HepG2 (cell line): ENCODE data around the gene SQOR. TPM values are rescaled to one million over a fixed set of nuclear protein-coding genes. Genes with fewer than 3 reads are reported as not detected.

ENCODE experiments used
- CREM ChIP-seq, 2 experiments: sonication (generic) in 1 of 2; formaldehyde crosslinking in 1 of 2; IDR thresholded peaks; 2 replicates each; pipeline versions ENCODE4 v1.4.0 to v1.6.1; 2016 to 2020; ENCODE audit warnings: antibody characterized with exemption in 1 of 2, mild to moderate bottlenecking in 1 of 2, missing genetic modification reagents in 1 of 2
- E2F2 ChIP-seq: sonication (generic); formaldehyde crosslinking; IDR thresholded peaks from 2 replicates; pipeline ENCODE4 v1.4.0; 2020; ENCODE audit warnings: missing genetic modification reagents, borderline replicate concordance
- FOXJ3 ChIP-seq: sonication (generic); formaldehyde crosslinking; IDR thresholded peaks from 2 replicates; pipeline ENCODE4 v1.4.0; 2020; ENCODE audit warnings: missing genetic modification reagents, mild to moderate bottlenecking, borderline replicate concordance
- FOXO4 ChIP-seq: sonication (generic); formaldehyde crosslinking; conservative IDR thresholded peaks from 2 replicates; pipeline ENCODE4 v1.8.1; 2023; ENCODE audit warnings: missing genetic modification reagents
- HMG20A ChIP-seq: IDR thresholded peaks from 2 replicates; pipeline ENCODE4 v1.6.1; 2016; ENCODE audit warnings: borderline replicate concordance
- JDP2 ChIP-seq: sonication (generic); formaldehyde crosslinking; IDR thresholded peaks from 2 replicates; pipeline ENCODE4 v1.8.1; 2022; ENCODE audit warnings: missing genetic modification reagents, borderline replicate concordance
- KAT7 ChIP-seq: IDR thresholded peaks from 2 replicates; pipeline ENCODE4 v1.6.1; 2018; ENCODE audit warnings: borderline replicate concordance, missing compliant biosample characterization
- PHF5A ChIP-seq: IDR thresholded peaks from one replicate; pipeline ENCODE4 v1.6.1; 2018; ENCODE audit warnings: low read depth, missing genetic modification reagents; ENCODE audit not compliant: unreplicated experiment
- SOX6 ChIP-seq, 2 experiments: fragments of 450-650 bp in 1 of 2; sonication (generic) in 1 of 2; formaldehyde crosslinking in 1 of 2; IDR thresholded peaks; 2 replicates each; pipeline versions ENCODE4 v1.4.0 to v1.6.1; 2017 to 2020; ENCODE audit warnings: antibody characterized with exemption in 1 of 2, mild to moderate bottlenecking in 1 of 2, missing genetic modification reagents in 1 of 2
- ZBTB21 ChIP-seq: sonication (generic); formaldehyde crosslinking; IDR thresholded peaks from 2 replicates; pipeline ENCODE4 v1.4.0; 2020; ENCODE audit warnings: missing genetic modification reagents
- ZBTB39 ChIP-seq: sonication (generic); formaldehyde crosslinking; IDR thresholded peaks from 2 replicates; pipeline ENCODE4 v1.5.0; 2020; ENCODE audit warnings: missing genetic modification reagents
- ZMYM4 ChIP-seq: sonication (generic); formaldehyde crosslinking; IDR thresholded peaks from 2 replicates; pipeline ENCODE4 v1.8.1; 2023; ENCODE audit warnings: mild to moderate bottlenecking, missing genetic modification reagents
- ZNF121 ChIP-seq: sonication (generic); formaldehyde crosslinking; IDR thresholded peaks from 2 replicates; pipeline ENCODE4 v1.5.0; 2020; ENCODE audit warnings: mild to moderate bottlenecking, missing genetic modification reagents
- ZNF256 ChIP-seq: sonication (generic); formaldehyde crosslinking; conservative IDR thresholded peaks from 2 replicates; pipeline ENCODE4 v1.4.0; 2020; ENCODE audit warnings: missing genetic modification reagents
- ZNF343 ChIP-seq: sonication (generic); formaldehyde crosslinking; IDR thresholded peaks from 2 replicates; pipeline ENCODE4 v1.4.0; 2020; ENCODE audit warnings: mild to moderate bottlenecking, missing genetic modification reagents
- ZNF350 ChIP-seq: sonication (generic); formaldehyde crosslinking; IDR thresholded peaks from 2 replicates; pipeline ENCODE4 v1.4.0; 2020; ENCODE audit warnings: mild to moderate bottlenecking, low read depth, missing genetic modification reagents, borderline replicate concordance
- ZNF441 ChIP-seq: sonication (generic); formaldehyde crosslinking; IDR thresholded peaks from 2 replicates; pipeline ENCODE4 v1.7.0; 2021; ENCODE audit warnings: missing genetic modification reagents, borderline replicate concordance
- ZNF543 ChIP-seq: sonication (generic); formaldehyde crosslinking; IDR thresholded peaks from 2 replicates; pipeline ENCODE4 v1.4.0; 2020; ENCODE audit warnings: mild to moderate bottlenecking, missing genetic modification reagents
- ZNF546 ChIP-seq: sonication (generic); formaldehyde crosslinking; conservative IDR thresholded peaks from 2 replicates; pipeline ENCODE4 v1.8.1; 2023; ENCODE audit warnings: mild to moderate bottlenecking, missing genetic modification reagents
- ZNF547 ChIP-seq: sonication (generic); formaldehyde crosslinking; IDR thresholded peaks from 2 replicates; pipeline ENCODE4 v1.5.1; 2020; ENCODE audit warnings: mild to moderate bottlenecking, missing genetic modification reagents
- ZNF614 ChIP-seq: IDR thresholded peaks from 2 replicates; pipeline ENCODE4 v1.6.1; 2018; ENCODE audit warnings: missing biosample characterization, missing genetic modification reagents, inconsistent platforms, borderline replicate concordance
- ZNF83 ChIP-seq: sonication (generic); formaldehyde crosslinking; IDR thresholded peaks from 2 replicates; pipeline ENCODE4 v1.4.0; 2020; ENCODE audit warnings: missing genetic modification reagents, mild to moderate bottlenecking, borderline replicate concordance
- ZNF883 ChIP-seq: sonication (generic); formaldehyde crosslinking; IDR thresholded peaks from 2 replicates; pipeline ENCODE4 v1.5.1; 2020; ENCODE audit warnings: mild to moderate bottlenecking, missing genetic modification reagents; ENCODE audit errors: not compliant biosample characterization
- polyA plus RNA-seq, 8 experiments: library from polyadenylated mRNA; depleted of rRNA in 3 of 8; stranded (reverse) in 7 of 8; unstranded in 1 of 8; fragments of >200 nt; fragmentation: Illumina TruSeq in 4 of 8; extraction: Trizol in 4 of 8; gene quantifications; 2 replicates each; pipeline versions ENCODE4 v1.2.1 to v1.2.3, GENCODE V29; 2011 to 2016; ENCODE audit warnings: low read depth in 4 of 8, missing spikeins in 1 of 8, mixed read lengths in 1 of 8; ENCODE audit not compliant: insufficient read depth in 1 of 8
- total RNA-seq, 5 experiments: library from RNA; depleted of rRNA; stranded (reverse); fragments of >200 nt; fragmentation: Illumina TruSeq; extraction: Trizol; gene quantifications; 2 replicates each; pipeline ENCODE4 v1.2.3, GENCODE V29; 2016; ENCODE audit warnings: low read depth in 1 of 5

The SQOR gene
- total and polyA plus RNA-seq, 2 of the 13 experiments (the other 11 are each of a cell fraction or from before 2014, with no cell fraction given), result 19.3 to 19.4 TPM

GRCh38 chr15:45587095-45587862 is 47.5 kb upstream of the SQOR start, which contains the start of gene BLOC1S6 (continued):
- TF ChIP-seq FOXO4 (CRISPR knock-in tag), result 0 out of 2 replicates have a peak, but pooled peaks have one; percentile 82
- TF ChIP-seq CREM (IDR thresholded peaks at IDR 0.05), result peak; percentile 96
- peak; percentile 29; the same call in 1 of the 2 replicates for TF ChIP-seq CREM (CRISPR knock-in tag; IDR thresholded peaks at IDR 0.05)
- TF ChIP-seq ZNF350 (CRISPR knock-in tag), result peak; percentile 96
- no peak; the same call in 1 of the 2 replicates for TF ChIP-seq ZNF546 (CRISPR knock-in tag)
- peak; percentile 87; the same call in 1 of the 2 replicates for TF ChIP-seq ZNF343 (CRISPR knock-in tag)
- peak; percentile 91 for TF ChIP-seq KAT7 (CRISPR knock-in tag)
- TF ChIP-seq FOXJ3, result no peak
- peak; percentile 79 for TF ChIP-seq ZNF883 (CRISPR knock-in tag)
- no peak; the same call in 1 of the 2 replicates for TF ChIP-seq E2F2 (CRISPR knock-in tag)
- TF ChIP-seq ZNF547 (CRISPR knock-in tag), result peak; percentile 41; the same call in 1 of the 2 replicates
- TF ChIP-seq ZBTB21 (CRISPR knock-in tag), result peak; percentile 50; the same call in 1 of the 2 replicates
- TF ChIP-seq ZNF543 (CRISPR knock-in tag), result peak; percentile 94
- TF ChIP-seq ZNF83 (CRISPR knock-in tag), result no peak; the same call in 1 of the 2 replicates
- no peak for TF ChIP-seq PHF5A (CRISPR knock-in tag)
- no peak for TF ChIP-seq HMG20A (CRISPR knock-in tag)
- no peak for TF ChIP-seq SOX6 (IDR thresholded peaks at IDR 0.05)
- TF ChIP-seq SOX6 (CRISPR knock-in tag; IDR thresholded peaks at IDR 0.05), result peak; percentile 74
- peak; percentile 96 for TF ChIP-seq ZMYM4
- 0 out of 2 replicates have a peak, but pooled peaks have one; percentile 24 for TF ChIP-seq ZNF121 (CRISPR knock-in tag)
- peak; percentile 54; the same call in 1 of the 2 replicates for TF ChIP-seq ZNF441 (CRISPR knock-in tag)
- no peak for TF ChIP-seq ZNF256 (CRISPR knock-in tag)
- TF ChIP-seq JDP2 (CRISPR knock-in tag), result no peak
- TF ChIP-seq ZBTB39 (CRISPR knock-in tag), result peak; percentile 89
- 0 out of 2 replicates have a peak, but pooled peaks have one; percentile 66 for TF ChIP-seq ZNF614 (CRISPR knock-in tag)
